ENCODE measurements around the gene S100A11. TPM values are rescaled to one million over a fixed set of nuclear protein-coding genes. Genes with fewer than 3 reads are reported as not detected.

Gene S100A11
- total RNA-seq, 2 experiments from 2014 or later: 27.1 TPM; not detected in 1

GRCh38 chr1:152026895-152027294 lies 9.9 kb downstream of the S100A11 start:
- H3K4me3 ChIP-seq (ENCODE audit: low read depth, low read length, poor library complexity, severe bottlenecking): no peak overlapping the region
- POLR2A ChIA-PET: no interaction called here
- no peaks in the 10 kb centered on the region for H3K79me2 ChIP-seq (ENCODE audit: insufficient read depth, low read depth, low read length)
- H3K9me3 ChIP-seq (ENCODE audit: low read length): no peaks in the 10 kb centered on the region
- intact Hi-C loops (cut with micrococcal nuclease; ENCODE audit: unreplicated experiment): no loop called here
- H3K4me1 ChIP-seq (ENCODE audit: insufficient read depth, low read length, poor library complexity, severe bottlenecking): no peaks in the 10 kb centered on the region
- no peak overlapping the region for H2AFZ ChIP-seq (ENCODE audit: low read length)
- H3K4me2 ChIP-seq (ENCODE audit: low read length): no peak overlapping the region
- no peaks in the 10 kb centered on the region for H3K36me3 ChIP-seq (ENCODE audit: insufficient read depth, low read length)
- no TSS peak for BruUV-seq (replicated peaks)
- H3K27ac ChIP-seq (ENCODE audit: low read depth, low read length, poor library complexity, severe bottlenecking): no peak overlapping the region
- CTCF ChIA-PET (ENCODE audit: unreplicated experiment): no interaction called here
- H3K9me2 ChIP-seq (ENCODE audit: insufficient read depth, low read length): no peaks in the 10 kb centered on the region
- H4K20me1 ChIP-seq (ENCODE audit: insufficient read depth, low read length): no peaks in the 10 kb centered on the region
- DNase-seq (ENCODE audit: low spot score): no peak
- TF ChIP-seq EZH2phosphoT487 (IDR thresholded peaks at IDR 0.05; ENCODE audit: borderline replicate concordance, low read depth, low read length): no peak
- TF ChIP-seq, protein P1, sequence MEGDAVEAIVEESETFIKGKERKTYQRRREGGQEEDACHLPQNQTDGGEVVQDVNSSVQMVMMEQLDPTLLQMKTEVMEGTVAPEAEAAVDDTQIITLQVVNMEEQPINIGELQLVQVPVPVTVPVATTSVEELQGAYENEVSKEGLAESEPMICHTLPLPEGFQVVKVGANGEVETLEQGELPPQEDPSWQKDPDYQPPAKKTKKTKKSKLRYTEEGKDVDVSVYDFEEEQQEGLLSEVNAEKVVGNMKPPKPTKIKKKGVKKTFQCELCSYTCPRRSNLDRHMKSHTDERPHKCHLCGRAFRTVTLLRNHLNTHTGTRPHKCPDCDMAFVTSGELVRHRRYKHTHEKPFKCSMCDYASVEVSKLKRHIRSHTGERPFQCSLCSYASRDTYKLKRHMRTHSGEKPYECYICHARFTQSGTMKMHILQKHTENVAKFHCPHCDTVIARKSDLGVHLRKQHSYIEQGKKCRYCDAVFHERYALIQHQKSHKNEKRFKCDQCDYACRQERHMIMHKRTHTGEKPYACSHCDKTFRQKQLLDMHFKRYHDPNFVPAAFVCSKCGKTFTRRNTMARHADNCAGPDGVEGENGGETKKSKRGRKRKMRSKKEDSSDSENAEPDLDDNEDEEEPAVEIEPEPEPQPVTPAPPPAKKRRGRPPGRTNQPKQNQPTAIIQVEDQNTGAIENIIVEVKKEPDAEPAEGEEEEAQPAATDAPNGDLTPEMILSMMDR (conservative IDR thresholded peaks at IDR 0.05; ENCODE audit: low read length): no peak

- no peaks in the 10 kb centered on the region for H3K79me2 ChIP-seq (ENCODE audit: insufficient read depth, low read depth, low read length)
- no peaks in the 10 kb centered on the region for H4K20me1 ChIP-seq (ENCODE audit: insufficient read depth, low read length)
- DNase-seq (ENCODE audit: low spot score): no peak
- ChIA-PET POLR2A (no interaction called here), CTCF (ENCODE audit: unreplicated experiment) (no interaction called here)
- no peak overlapping the region for H3K4me3 ChIP-seq (ENCODE audit: low read depth, low read length, poor library complexity, severe bottlenecking)
- H2AFZ ChIP-seq (ENCODE audit: low read length): no peak overlapping the region
- TF ChIP-seq EZH2phosphoT487 (IDR thresholded peaks at IDR 0.05; ENCODE audit: borderline replicate concordance, low read depth, low read length): no peak
- TF ChIP-seq, protein P1 (conservative IDR thresholded peaks at IDR 0.05; ENCODE audit: low read length): no peak
- H3K9me2 ChIP-seq (ENCODE audit: insufficient read depth, low read length): no peaks in the 10 kb centered on the region
- intact Hi-C loops (cut with micrococcal nuclease; ENCODE audit: unreplicated experiment): no loop called here
- H3K27ac ChIP-seq (ENCODE audit: low read depth, low read length, poor library complexity, severe bottlenecking): no peak overlapping the region
- BruUV-seq (replicated peaks): no TSS peak
- H3K9me3 ChIP-seq (ENCODE audit: low read length): no peaks in the 10 kb centered on the region
- no peak overlapping the region for H3K4me2 ChIP-seq (ENCODE audit: low read length)
- no peaks in the 10 kb centered on the region for H3K36me3 ChIP-seq (ENCODE audit: insufficient read depth, low read length)
- no peaks in the 10 kb centered on the region for H3K4me1 ChIP-seq (ENCODE audit: insufficient read depth, low read length, poor library complexity, severe bottlenecking)
Observed at GRCh38 chr1:152024223-152024622, 12.6 kb downstream of the S100A11 start.

DNA sequence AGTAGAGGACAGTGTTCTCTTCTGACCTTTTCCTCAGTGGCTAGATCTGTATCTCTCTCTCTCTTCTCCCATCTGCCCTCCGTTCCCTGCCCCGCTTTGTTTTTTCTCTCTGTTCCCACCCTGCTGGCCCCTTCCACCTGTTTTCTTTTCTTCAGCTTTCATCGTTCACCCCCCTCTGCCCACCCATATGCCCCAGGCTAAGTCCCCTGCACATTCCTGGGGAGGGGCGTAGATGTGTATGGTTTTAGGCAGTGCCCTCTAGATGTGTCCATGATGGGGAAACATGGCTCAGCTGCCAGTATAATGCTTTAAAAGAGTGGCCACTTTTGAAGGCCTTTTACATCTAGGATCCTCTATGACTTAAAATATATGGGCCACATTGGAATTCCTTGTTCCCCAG lies 13.6 kb downstream of the S100A11 start:
- CTCF ChIA-PET (ENCODE audit: unreplicated experiment): interaction anchor here (0.7 kb wide), 1 partner anchor 8 kb away, joined by 3 read pairs; no protein-coding TSS in a partner anchor
- H3K9me3 ChIP-seq (ENCODE audit: low read length): no peaks in the 10 kb centered on the region
- POLR2A ChIA-PET: interaction anchor here (0.5 kb wide), 1 partner anchor 443 kb away, joined by 3 read pairs; no protein-coding TSS in a partner anchor
- no peaks in the 10 kb centered on the region for H4K20me1 ChIP-seq (ENCODE audit: insufficient read depth, low read length)
- BruUV-seq (replicated peaks): no TSS peak
- DNase-seq (ENCODE audit: low spot score): no peak
- no peak overlapping the region for H3K27ac ChIP-seq (ENCODE audit: low read depth, low read length, poor library complexity, severe bottlenecking)
- no peaks in the 10 kb centered on the region for H3K36me3 ChIP-seq (ENCODE audit: insufficient read depth, low read length)
- no peaks in the 10 kb centered on the region for H3K4me1 ChIP-seq (ENCODE audit: insufficient read depth, low read length, poor library complexity, severe bottlenecking)
- no peak overlapping the region for H3K4me2 ChIP-seq (ENCODE audit: low read length)
- H2AFZ ChIP-seq (ENCODE audit: low read length): no peak overlapping the region
- intact Hi-C loops (cut with micrococcal nuclease; ENCODE audit: unreplicated experiment): no loop called here
- no peak for TF ChIP-seq EZH2phosphoT487 (IDR thresholded peaks at IDR 0.05; ENCODE audit: borderline replicate concordance, low read depth, low read length)
- TF ChIP-seq, protein P1 (conservative IDR thresholded peaks at IDR 0.05; ENCODE audit: low read length): no peak
- H3K4me3 ChIP-seq (ENCODE audit: low read depth, low read length, poor library complexity, severe bottlenecking): no peak overlapping the region
- H3K9me2 ChIP-seq (ENCODE audit: insufficient read depth, low read length): no peaks in the 10 kb centered on the region
- no peaks in the 10 kb centered on the region for H3K79me2 ChIP-seq (ENCODE audit: insufficient read depth, low read depth, low read length)

Measured in OCI-LY7 (cell line).